Gastrocnemius medialis (tissue), 4 donors: ENCODE measurements around the gene LAPTM4A.
A peak's percentile ranks its signal among the peaks of the same experiment; 100 is the strongest.

Source experiments
- CTCF ChIP-seq, 5 experiments: fragments of 450-650 bp in 3 of 5; fragments of 200-600 bp in 2 of 5; sonication (generic) in 2 of 5; IDR thresholded peaks in 4 of 5; conservative IDR thresholded peaks in 1 of 5; 1 replicate in 4 of 5; 2 replicates in 1 of 5; pipeline ENCODE4 v1.5.1; 2016 to 2019; ENCODE audit warnings: antibody characterized with exemption in 5 of 5, mild to moderate bottlenecking in 3 of 5, moderate library complexity in 3 of 5
- POLR2A ChIP-seq, 2 donors: fragments of 450-650 bp; IDR thresholded peaks; one replicate each; pipeline ENCODE4 v1.6.1; 2017; ENCODE audit warnings: antibody characterized with exemption in 2 of 2, mild to moderate bottlenecking in 2 of 2, moderate library complexity in 2 of 2

GRCh38 chr2:20097889-20098714 is 46.7 kb upstream of the LAPTM4A start:
- TF ChIP-seq CTCF (IDR thresholded peaks at IDR 0.05 in 4 of 5, conservative IDR thresholded peaks at IDR 0.05 in 1 of 5) (peak; percentile 80 to 93 (median 85)), POLR2A (IDR thresholded peaks at IDR 0.05) (no peak)
